HepG2 (cell line): ENCODE results near the gene SNAI1. TPM values are rescaled to one million over a fixed set of nuclear protein-coding genes. Genes with fewer than 3 reads are reported as not detected.
A peak's percentile ranks its signal among the peaks of the same experiment; 100 is the strongest.

Experiments used
- ATAC-seq: fragments of 200-7000 bp; cut with Tn5 transposase; 3 replicates; pipeline ENCODE4 v1.9.1; 2020; ENCODE audit warnings: mild to moderate bottlenecking, moderate library complexity
- BruUV-seq: library from RNA; stranded (reverse); fragments of 400-500 nt; replicated peaks from 2 replicates; lab custom pipeline; 2021; lab: Mats Ljungman, UMichigan
- CTCF ChIA-PET: fragments of 300-600 bp; formaldehyde crosslinking; extraction: SDS; loops from one replicate; lab custom pipeline; 2021; ENCODE audit warnings: low total read pairs, inconsistent platforms, low intra/inter-chr PET ratio; lab: Yijun Ruan, JAX
- POLR2A ChIA-PET: fragments of 350-600 bp; sonication (Branson Sonifier 250); formaldehyde crosslinking; loops from one replicate; lab custom pipeline; 2020; ENCODE audit warnings: antibody characterized with exemption, inconsistent platforms; lab: Yijun Ruan, JAX
- DNase-seq: peaks from one replicate; pipeline ENCODE4 v3.0.0-alpha.2; 2015; ENCODE audit warnings: low spot score
- FAIRE-seq: peaks from 3 replicates; lab custom pipeline; 2011; peaks lifted over from hg19 to GRCh38; lab: Jason Lieb, UNC
- H2AFZ ChIP-seq: one replicate; pipeline ENCODE4 v1.6.1; 2011; ENCODE audit warnings: low read length, inconsistent platforms
- H3K27ac ChIP-seq: fragments of 300-600 bp; 3 replicates; pipeline ENCODE4 v1.8.0; 2011; ENCODE audit warnings: mixed run types, mild to moderate bottlenecking, mixed read lengths, low read length, inconsistent platforms; ENCODE audit not compliant: insufficient read depth; ENCODE audit errors: extremely low read length
- H3K27me3 ChIP-seq, 2 experiments: fragments of 200-600 bp in 1 of 2; 2 replicates in 1 of 2; 3 replicates in 1 of 2; pipeline versions ENCODE4 v1.6.0 to v1.8.0; 2011; ENCODE audit warnings: low read length in 2 of 2, mild to moderate bottlenecking in 2 of 2, moderate library complexity in 2 of 2, inconsistent platforms in 1 of 2; ENCODE audit not compliant: insufficient read depth in 2 of 2, control insufficient read depth in 1 of 2
- H3K36me3 ChIP-seq, 2 experiments: fragments of 200-600 bp in 1 of 2; replicated peaks in 1 of 2; 2 replicates in 1 of 2; 3 replicates in 1 of 2; pipeline versions ENCODE4 v1.5.1 to v1.8.0; 2011; ENCODE audit warnings: low read length in 2 of 2, inconsistent platforms in 1 of 2; ENCODE audit not compliant: insufficient read depth in 2 of 2, control insufficient read depth in 1 of 2
- H3K4me1 ChIP-seq: 2 replicates; pipeline ENCODE4 v1.5.1; 2012; ENCODE audit warnings: low read length, inconsistent platforms; ENCODE audit not compliant: insufficient read depth
- H3K4me2 ChIP-seq: 2 replicates; pipeline ENCODE4 v1.6.0; 2011; ENCODE audit warnings: low read depth, low read length, inconsistent platforms
- H3K4me3 ChIP-seq, 3 experiments: fragments of 200-600 bp in 1 of 3; sonication (generic), shearing (Covaris generic) in 1 of 3; replicated peaks in 1 of 3; 2 replicates each; pipeline ENCODE4 v1.5.1; 2011 to 2016; ENCODE audit warnings: low read length in 3 of 3, inconsistent platforms in 2 of 3, low read depth in 2 of 3, mild to moderate bottlenecking in 2 of 3, control low read depth in 1 of 3, mixed read lengths in 1 of 3; ENCODE audit not compliant: insufficient read depth in 1 of 3
- H3K79me2 ChIP-seq: one replicate; pipeline ENCODE4 v1.6.1; 2011; ENCODE audit warnings: low read length, inconsistent platforms; ENCODE audit not compliant: insufficient read depth
- H3K9ac ChIP-seq: 2 replicates; pipeline ENCODE4 v1.6.0; 2011; ENCODE audit warnings: mild to moderate bottlenecking, low read depth, low read length, inconsistent platforms; ENCODE audit not compliant: insufficient read depth
- H3K9me3 ChIP-seq: 2 replicates; pipeline ENCODE4 v1.5.1; 2012; ENCODE audit warnings: mild to moderate bottlenecking, low read length
- H4K20me1 ChIP-seq: 2 replicates; pipeline ENCODE4 v1.6.0; 2011; ENCODE audit warnings: inconsistent platforms, mild to moderate bottlenecking, low read length, moderate library complexity; ENCODE audit not compliant: insufficient read depth
- FOXO4 ChIP-seq: sonication (generic); formaldehyde crosslinking; conservative IDR thresholded peaks from 2 replicates; pipeline ENCODE4 v1.8.1; 2023; ENCODE audit warnings: missing genetic modification reagents
- MED13 ChIP-seq: sonication (generic); formaldehyde crosslinking; IDR thresholded peaks from 2 replicates; pipeline ENCODE4 v1.5.0; 2020; ENCODE audit warnings: missing genetic modification reagents
- PRPF4 ChIP-seq: fragments of 200-400 bp; formaldehyde crosslinking; IDR thresholded peaks from 2 replicates; pipeline ENCODE4 v1.6.1; 2016; ENCODE audit warnings: low read length, low read depth; ENCODE audit not compliant: poor library complexity, severe bottlenecking
- RAD51 ChIP-seq: fragments of 450-650 bp; IDR thresholded peaks from 2 replicates; pipeline ENCODE4 v1.6.1; 2016; ENCODE audit warnings: borderline replicate concordance
- ZFP82 ChIP-seq: sonication (generic); formaldehyde crosslinking; IDR thresholded peaks from 2 replicates; pipeline ENCODE4 v1.5.1; 2020; ENCODE audit warnings: mild to moderate bottlenecking, missing genetic modification reagents, borderline replicate concordance
- ZNF121 ChIP-seq: sonication (generic); formaldehyde crosslinking; IDR thresholded peaks from 2 replicates; pipeline ENCODE4 v1.5.0; 2020; ENCODE audit warnings: mild to moderate bottlenecking, missing genetic modification reagents
- ZNF18 ChIP-seq: sonication (generic); formaldehyde crosslinking; IDR thresholded peaks from 2 replicates; pipeline ENCODE4 v1.8.0; 2022; ENCODE audit warnings: mild to moderate bottlenecking, missing genetic modification reagents; ENCODE audit not compliant: insufficient replicate concordance
- ZNF30 ChIP-seq: sonication (generic); formaldehyde crosslinking; IDR thresholded peaks from 2 replicates; pipeline ENCODE4 v1.5.0; 2020; ENCODE audit warnings: mild to moderate bottlenecking, missing genetic modification reagents
- ZNF460 ChIP-seq: sonication (generic); formaldehyde crosslinking; IDR thresholded peaks from 2 replicates; pipeline ENCODE4 v1.5.1; 2020; ENCODE audit warnings: missing genetic modification reagents, mild to moderate bottlenecking, borderline replicate concordance
- ZNF670 ChIP-seq: sonication (generic); formaldehyde crosslinking; IDR thresholded peaks from 2 replicates; pipeline ENCODE4 v1.8.0; 2022; ENCODE audit warnings: mild to moderate bottlenecking, missing genetic modification reagents, borderline replicate concordance
- ZNF816 ChIP-seq: sonication (generic); formaldehyde crosslinking; IDR thresholded peaks from 2 replicates; pipeline ENCODE4 v1.8.0; 2022; ENCODE audit warnings: missing genetic modification reagents, mild to moderate bottlenecking, borderline replicate concordance
- WGBS: methylation state at CpG from one replicate; pipeline ENCODE4 v1.1.6; 2017; ENCODE audit warnings: low lambda C conversion rate; 5-methylcytosine and 5-hydroxymethylcytosine counted together
- in situ Hi-C: cut with HindIII; loops from 2 replicates; pipeline ENCODE4 v1.10.0; 2017; ENCODE audit warnings: low pct_unique_long_range_greater_than_20kb; ENCODE audit not compliant: extremely low pct_ligation_motif_present
- intact Hi-C: fragments of 100-400 bp; cut with micrococcal nuclease; formaldehyde crosslinking; loops from one replicate; pipeline ENCODE4 v1.10.0; 2022; ENCODE audit not compliant: unreplicated experiment
- polyA plus RNA-seq, 8 experiments: library from polyadenylated mRNA; depleted of rRNA in 3 of 8; stranded (reverse) in 7 of 8; unstranded in 1 of 8; fragments of >200 nt; fragmentation: Illumina TruSeq in 4 of 8; extraction: Trizol in 4 of 8; gene quantifications; 2 replicates each; pipeline versions ENCODE4 v1.2.1 to v1.2.3, GENCODE V29; 2011 to 2016; ENCODE audit warnings: low read depth in 4 of 8, missing spikeins in 1 of 8, mixed read lengths in 1 of 8; ENCODE audit not compliant: insufficient read depth in 1 of 8
- total RNA-seq, 5 experiments: library from RNA; depleted of rRNA; stranded (reverse); fragments of >200 nt; fragmentation: Illumina TruSeq; extraction: Trizol; gene quantifications; 2 replicates each; pipeline ENCODE4 v1.2.3, GENCODE V29; 2016; ENCODE audit warnings: low read depth in 1 of 5

The SNAI1 gene
- total and polyA plus RNA-seq, 2 of the 13 experiments (the other 11 are each of a cell fraction or from before 2014, with no cell fraction given): 1.3 to 1.4 TPM

GRCh38 chr20:49978685-49979029, 4.1 kb upstream of the SNAI1 start:
- BruUV-seq: no TSS peak
- in situ Hi-C loops (no loop called here), intact Hi-C loops (loop anchor here (1.0 to 2.0 kb wide), 3 partner anchors 93 to 190 kb away; no protein-coding TSS in a partner anchor)
- CTCF ChIA-PET: interaction anchor here (0.9 to 8.4 kb wide), 4 partner anchors 93 to 201 kb away, joined by 6 to 163 read pairs (median 18); no protein-coding TSS in a partner anchor
- Histone ChIP-seq H3K9ac (no peak overlapping the region), H3K4me3 (0 out of 6 replicates have a peak overlapping the region, but pooled peaks of 1 of the 3 experiments have one; percentile 61), H3K36me3 (no peaks in the 10 kb centered on the region), H3K27ac (no peak overlapping the region), H2AFZ (no peak overlapping the region), H3K79me2 (no peaks in the 10 kb centered on the region), H3K4me2 (peak overlapping the region; percentile 75), H3K4me1 (peaks cover 74% of the 10 kb centered on the region), H3K9me3 (no peaks in the 10 kb centered on the region), H3K27me3 (peaks cover 5 to 29% of the 10 kb centered on the region in 2 experiments), H4K20me1 (no peaks in the 10 kb centered on the region)
- no peak for DNase-seq
- ATAC-seq: no peak
- no peak for TF ChIP-seq PRPF4
- TF ChIP-seq ZNF816 (CRISPR knock-in tag): 0 out of 2 replicates have a peak, but pooled peaks have one; percentile 76
- 0 out of 2 replicates have a peak, but pooled peaks have one; percentile 67 for TF ChIP-seq ZFP82 (CRISPR knock-in tag)
- peak; percentile 65; the same call in 1 of the 2 replicates for TF ChIP-seq ZNF670 (CRISPR knock-in tag)
- no peak for TF ChIP-seq MED13 (CRISPR knock-in tag)
- no peak for TF ChIP-seq RAD51
- TF ChIP-seq ZNF30 (CRISPR knock-in tag): 0 out of 2 replicates have a peak, but pooled peaks have one; percentile 18
- TF ChIP-seq ZNF460 (CRISPR knock-in tag): 0 out of 2 replicates have a peak, but pooled peaks have one; percentile 19
- TF ChIP-seq ZNF18: peak; percentile 11
- peak; percentile 90; the same call in 1 of the 2 replicates for TF ChIP-seq FOXO4 (CRISPR knock-in tag)
- no peak for TF ChIP-seq ZNF121 (CRISPR knock-in tag)
- WGBS: 38% methylated on average over 3 of the region's 3 CpGs
- POLR2A ChIA-PET: interaction anchor here (0.8 to 6.8 kb wide), 6 partner anchors 14 to 191 kb away, joined by 3 to 58 read pairs (median 3); no protein-coding TSS in a partner anchor
- no peak for FAIRE-seq
